Loucy (cell line): Measurements from ENCODE around the gene ANKRD45.

ENCODE experiments used
- CTCF ChIP-seq: fragments of 200-600 bp; sonication (generic); conservative IDR thresholded peaks from 2 replicates; pipeline ENCODE4 v1.5.1; 2014; ENCODE audit warnings: mild to moderate bottlenecking, antibody characterized with exemption, low read length
- EZH2phosphoT487 ChIP-seq: fragments of 200-600 bp; IDR thresholded peaks from 2 replicates; pipeline ENCODE4 v1.6.1; 2018; ENCODE audit warnings: antibody characterized with exemption, mild to moderate bottlenecking, moderate library complexity, borderline replicate concordance

GRCh38 chr1:173666646-173667045 is 3.0 kb downstream of the ANKRD45 start:
- TF ChIP-seq CTCF (no peak), EZH2phosphoT487 (no peak)
